Measurements from ENCODE around the gene EIF2S3.
"Not testable (repeated sequence)": the region's sequence is repeated elsewhere in the genome, so short reads cannot be mapped to it uniquely, and the experiment has no call there.

EIF2S3 gene

DNA sequence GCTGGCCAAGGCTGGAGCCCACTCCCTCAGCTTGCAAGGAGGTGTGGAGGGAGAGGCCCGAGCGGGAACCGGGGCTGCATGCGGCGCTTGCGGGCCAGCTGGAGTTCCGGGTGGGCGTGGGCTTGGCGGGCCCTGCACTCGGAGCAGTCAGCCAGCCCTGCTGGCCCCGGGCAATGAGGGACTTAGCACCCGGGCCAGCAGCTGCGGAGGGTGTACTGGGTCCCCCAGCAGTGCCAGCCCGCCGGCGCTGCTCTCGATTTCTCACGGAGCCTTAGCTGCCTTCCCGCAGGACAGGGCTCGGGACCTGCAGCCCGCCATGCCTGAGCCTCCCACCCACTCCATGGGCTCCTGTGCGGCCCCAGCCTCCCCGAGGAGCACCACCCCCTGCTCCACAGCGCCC, 5.1 kb upstream of the EIF2S3 start:
- not testable (repeated sequence) for H3K4me3 ChIP-seq (ENCODE audit: low read depth, low read length); H3K27ac ChIP-seq (ENCODE audit: low read depth, low read length); H2AFZ ChIP-seq (ENCODE audit: low read length, unreplicated experiment); H3K79me2 ChIP-seq (ENCODE audit: control insufficient read depth, insufficient read depth, low read length, unreplicated experiment); H3K4me1 ChIP-seq (ENCODE audit: control insufficient read depth, insufficient read depth, low read length, unreplicated experiment); H3K36me3 ChIP-seq (ENCODE audit: insufficient read depth, low read length); H3K27me3 ChIP-seq (ENCODE audit: insufficient read depth, low read length)

DNA sequence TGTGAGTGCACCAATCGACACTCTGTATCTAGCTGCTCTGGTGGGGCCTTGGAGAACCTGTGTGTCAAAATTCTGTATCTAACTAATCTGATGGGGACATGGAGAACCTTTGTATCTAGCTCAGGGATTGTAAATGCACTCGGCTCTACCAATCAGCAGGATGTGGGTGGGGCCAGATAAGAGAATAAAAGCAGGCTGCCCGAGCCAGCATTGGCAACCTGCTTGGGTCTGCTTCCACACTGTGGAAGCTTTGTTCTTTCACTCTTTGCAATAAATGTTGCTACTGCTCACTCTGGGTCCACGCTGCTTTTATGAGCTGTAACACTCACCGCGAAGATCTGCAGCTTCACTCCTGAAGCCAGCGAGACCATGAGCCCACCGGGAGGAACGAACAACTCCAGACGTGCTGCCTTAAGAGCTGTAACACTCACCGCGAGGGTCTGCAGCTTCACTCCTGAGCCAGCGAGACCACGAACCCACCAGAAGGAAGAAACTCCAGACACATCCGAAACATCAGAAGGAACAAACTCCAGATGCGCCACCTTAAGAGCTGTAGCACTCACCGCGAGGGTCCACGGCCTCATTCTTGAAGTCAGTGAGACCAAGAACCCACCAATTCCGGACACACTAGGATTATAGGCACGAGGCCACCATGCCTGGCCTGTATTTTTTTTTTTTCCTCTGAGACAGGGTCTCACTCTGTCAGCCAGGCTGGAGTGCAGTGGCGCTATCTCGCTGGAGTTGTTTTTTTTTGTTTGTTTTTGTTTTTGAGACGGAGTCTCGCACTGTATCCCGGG, 4.0 kb upstream of the EIF2S3 start:
- not testable (repeated sequence) for H3K4me3 ChIP-seq (ENCODE audit: low read depth, low read length); H2AFZ ChIP-seq (ENCODE audit: low read length, unreplicated experiment); H3K36me3 ChIP-seq (ENCODE audit: insufficient read depth, low read length); H3K4me1 ChIP-seq (ENCODE audit: control insufficient read depth, insufficient read depth, low read length, unreplicated experiment); H3K27ac ChIP-seq (ENCODE audit: low read depth, low read length); H3K27me3 ChIP-seq (ENCODE audit: insufficient read depth, low read length); H3K79me2 ChIP-seq (ENCODE audit: control insufficient read depth, insufficient read depth, low read length, unreplicated experiment)

DNA sequence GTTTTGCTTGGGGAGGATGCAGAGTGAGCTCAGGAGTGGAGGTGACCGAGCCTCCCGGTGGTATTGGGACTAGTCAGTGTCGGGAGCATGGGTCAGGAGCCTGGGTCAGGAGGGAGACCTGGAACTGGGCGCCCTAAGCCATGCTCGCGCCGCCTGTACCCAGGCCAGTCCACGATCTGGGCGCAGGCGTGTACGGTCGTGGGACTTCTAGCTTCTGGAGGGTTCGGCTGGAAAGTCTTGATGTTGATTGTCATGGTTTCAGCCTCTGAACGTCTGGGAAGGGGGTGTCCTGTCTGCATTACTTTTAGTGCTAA, 244 bp downstream of the EIF2S3 start:
- no peak overlapping the region for H3K4me3 ChIP-seq (ENCODE audit: low read depth, low read length)
- H3K79me2 ChIP-seq (ENCODE audit: control insufficient read depth, insufficient read depth, low read length, unreplicated experiment): peaks cover 27% of the 10 kb centered on the region
- H3K4me1 ChIP-seq (ENCODE audit: control insufficient read depth, insufficient read depth, low read length, unreplicated experiment): peaks cover 11% of the 10 kb centered on the region
- H3K27me3 ChIP-seq (ENCODE audit: insufficient read depth, low read length): no peaks in the 10 kb centered on the region
- H3K27ac ChIP-seq (ENCODE audit: low read depth, low read length): no peak overlapping the region; the same call in 1 of the 2 replicates
- peaks cover 21% of the 10 kb centered on the region for H3K36me3 ChIP-seq (ENCODE audit: insufficient read depth, low read length)
- H2AFZ ChIP-seq (ENCODE audit: low read length, unreplicated experiment): peak overlapping the region; percentile 72

DNA sequence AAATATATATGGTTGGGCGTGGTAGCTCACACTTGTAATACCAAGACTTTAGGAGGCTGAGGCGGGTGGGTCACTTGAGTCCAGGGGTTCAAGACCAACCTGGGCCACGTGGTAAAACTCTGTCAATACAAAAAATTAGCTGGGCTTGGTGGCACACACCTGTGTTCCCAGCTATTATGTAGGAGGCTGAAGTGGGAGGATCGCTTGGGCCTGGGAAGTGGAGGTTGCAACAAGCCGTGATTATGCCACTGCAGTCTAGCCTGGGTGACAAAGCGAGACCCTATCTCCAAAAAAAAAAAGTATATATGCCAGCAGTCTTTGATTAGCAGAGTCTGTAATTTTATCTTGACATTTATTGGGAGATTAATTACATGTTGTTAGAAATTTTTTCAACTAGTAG, 8.7 kb downstream of the EIF2S3 start:
- Histone ChIP-seq H2AFZ (ENCODE audit: low read length, unreplicated experiment) (no peak overlapping the region), H3K79me2 (ENCODE audit: control insufficient read depth, insufficient read depth, low read length, unreplicated experiment) (peaks cover 61% of the 10 kb centered on the region), H3K27ac (ENCODE audit: low read depth, low read length) (no peak overlapping the region), H3K27me3 (ENCODE audit: insufficient read depth, low read length) (no peaks in the 10 kb centered on the region), H3K4me3 (ENCODE audit: low read depth, low read length) (no peak overlapping the region), H3K4me1 (ENCODE audit: control insufficient read depth, insufficient read depth, low read length, unreplicated experiment) (peaks cover 4% of the 10 kb centered on the region), H3K36me3 (ENCODE audit: insufficient read depth, low read length) (peaks cover 52% of the 10 kb centered on the region)

DNA sequence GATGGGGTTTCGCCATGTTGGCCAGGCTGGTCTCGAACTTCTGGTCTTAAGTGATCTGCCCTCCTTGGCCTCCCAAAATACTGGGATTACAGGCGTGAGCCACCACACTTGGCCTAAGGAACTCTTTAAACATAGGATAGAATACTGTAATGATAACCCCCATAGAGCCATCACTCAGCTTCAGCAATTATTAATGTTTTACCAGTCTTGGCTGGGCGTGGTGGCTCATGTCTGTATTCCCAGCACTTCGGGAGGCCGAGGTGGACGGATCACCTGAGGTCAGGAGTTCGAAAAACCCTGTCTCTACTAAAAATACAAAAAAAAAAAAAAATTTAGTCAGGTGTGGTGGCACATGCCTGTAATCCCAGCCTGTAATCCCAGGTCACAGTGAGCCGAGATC, 15.1 kb downstream of the EIF2S3 start:
- no peaks in the 10 kb centered on the region for H3K4me1 ChIP-seq (ENCODE audit: control insufficient read depth, insufficient read depth, low read length, unreplicated experiment)
- peaks cover 34% of the 10 kb centered on the region for H3K36me3 ChIP-seq (ENCODE audit: insufficient read depth, low read length)
- no peak overlapping the region for H2AFZ ChIP-seq (ENCODE audit: low read length, unreplicated experiment)
- H3K27ac ChIP-seq (ENCODE audit: low read depth, low read length): no peak overlapping the region
- H3K4me3 ChIP-seq (ENCODE audit: low read depth, low read length): no peak overlapping the region
- H3K79me2 ChIP-seq (ENCODE audit: control insufficient read depth, insufficient read depth, low read length, unreplicated experiment): peaks cover 22% of the 10 kb centered on the region
- H3K27me3 ChIP-seq (ENCODE audit: insufficient read depth, low read length): no peaks in the 10 kb centered on the region

DNA sequence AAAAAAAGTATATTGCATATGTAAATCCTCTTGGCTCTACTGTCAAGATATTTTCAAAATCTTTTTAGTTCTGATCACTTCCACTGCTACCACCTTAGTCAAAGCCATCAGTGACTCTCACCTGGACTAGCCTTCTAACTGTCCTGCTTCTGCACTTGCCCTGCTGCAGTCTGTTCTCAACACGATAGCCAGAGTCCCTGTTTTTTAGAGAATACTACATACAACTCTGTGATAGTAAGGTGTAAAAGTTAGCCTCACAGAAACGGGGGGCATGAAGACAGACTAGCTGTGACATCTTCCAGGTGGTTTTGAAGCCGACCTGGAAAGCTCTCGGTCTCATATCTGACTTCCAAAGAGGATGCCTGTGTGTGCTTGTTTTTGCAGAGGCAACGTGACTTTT, 24.7 kb downstream of the EIF2S3 start:
- H2AFZ ChIP-seq (ENCODE audit: low read length, unreplicated experiment): no peak overlapping the region
- no peaks in the 10 kb centered on the region for H3K79me2 ChIP-seq (ENCODE audit: control insufficient read depth, insufficient read depth, low read length, unreplicated experiment)
- peaks cover 28% of the 10 kb centered on the region for H3K36me3 ChIP-seq (ENCODE audit: insufficient read depth, low read length)
- no peak overlapping the region for H3K27ac ChIP-seq (ENCODE audit: low read depth, low read length)
- no peaks in the 10 kb centered on the region for H3K27me3 ChIP-seq (ENCODE audit: insufficient read depth, low read length)
- H3K4me1 ChIP-seq (ENCODE audit: control insufficient read depth, insufficient read depth, low read length, unreplicated experiment): peaks cover 14% of the 10 kb centered on the region
- no peak overlapping the region for H3K4me3 ChIP-seq (ENCODE audit: low read depth, low read length)

DNA sequence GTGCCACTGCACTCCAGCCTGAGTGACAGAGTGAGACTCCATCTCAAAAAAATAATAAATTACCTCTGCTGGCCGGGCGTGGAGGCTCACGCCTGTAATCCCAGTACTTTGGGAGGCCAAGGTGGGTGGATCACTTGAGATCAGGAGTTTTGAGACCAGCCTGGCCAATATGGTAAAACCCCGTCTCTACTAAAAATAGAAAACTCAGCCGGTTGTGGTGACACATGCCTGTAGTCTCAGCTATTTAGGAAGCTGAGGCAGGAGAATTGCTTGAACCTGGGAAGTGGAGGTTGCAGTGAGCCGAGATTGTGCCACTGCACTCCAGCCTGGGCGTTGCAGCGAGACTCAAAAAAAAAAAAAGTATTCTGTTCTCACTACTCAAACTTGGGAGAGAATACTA, 25.5 kb downstream of the EIF2S3 start:
- Histone ChIP-seq H3K36me3 (ENCODE audit: insufficient read depth, low read length) (peaks cover 24% of the 10 kb centered on the region), H3K4me1 (ENCODE audit: control insufficient read depth, insufficient read depth, low read length, unreplicated experiment) (peaks cover 17% of the 10 kb centered on the region), H3K27ac (ENCODE audit: low read depth, low read length) (peak overlapping the region; percentile 57)
- not testable (repeated sequence) for H3K79me2 ChIP-seq (ENCODE audit: control insufficient read depth, insufficient read depth, low read length, unreplicated experiment); H3K4me3 ChIP-seq (ENCODE audit: low read depth, low read length); H2AFZ ChIP-seq (ENCODE audit: low read length, unreplicated experiment); H3K27me3 ChIP-seq (ENCODE audit: insufficient read depth, low read length)

DNA sequence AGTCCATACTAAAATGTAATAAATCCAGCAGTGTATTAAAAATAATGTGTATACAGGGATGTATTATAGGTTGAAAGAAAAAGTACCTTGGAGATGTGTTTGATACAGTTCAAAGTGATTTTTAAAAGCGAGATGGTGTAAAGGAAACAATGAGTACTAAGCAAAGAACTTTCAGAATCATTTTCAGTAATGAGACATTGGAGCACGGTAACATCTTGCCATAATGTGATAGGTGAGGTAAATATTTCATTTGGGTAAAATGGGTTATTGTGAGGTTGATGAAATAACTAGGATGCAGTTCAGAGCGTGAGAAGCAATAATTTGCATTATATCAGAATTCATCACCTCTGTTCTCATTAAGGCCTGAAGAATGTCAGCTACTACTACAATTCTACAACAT, 25.9 kb downstream of the EIF2S3 start:
- Histone ChIP-seq H2AFZ (ENCODE audit: low read length, unreplicated experiment) (no peak overlapping the region), H3K79me2 (ENCODE audit: control insufficient read depth, insufficient read depth, low read length, unreplicated experiment) (no peaks in the 10 kb centered on the region), H3K4me3 (ENCODE audit: low read depth, low read length) (no peak overlapping the region), H3K4me1 (ENCODE audit: control insufficient read depth, insufficient read depth, low read length, unreplicated experiment) (peaks cover 20% of the 10 kb centered on the region), H3K27ac (ENCODE audit: low read depth, low read length) (peak overlapping the region; percentile 57), H3K27me3 (ENCODE audit: insufficient read depth, low read length) (no peaks in the 10 kb centered on the region), H3K36me3 (ENCODE audit: insufficient read depth, low read length) (peaks cover 20% of the 10 kb centered on the region)

DNA sequence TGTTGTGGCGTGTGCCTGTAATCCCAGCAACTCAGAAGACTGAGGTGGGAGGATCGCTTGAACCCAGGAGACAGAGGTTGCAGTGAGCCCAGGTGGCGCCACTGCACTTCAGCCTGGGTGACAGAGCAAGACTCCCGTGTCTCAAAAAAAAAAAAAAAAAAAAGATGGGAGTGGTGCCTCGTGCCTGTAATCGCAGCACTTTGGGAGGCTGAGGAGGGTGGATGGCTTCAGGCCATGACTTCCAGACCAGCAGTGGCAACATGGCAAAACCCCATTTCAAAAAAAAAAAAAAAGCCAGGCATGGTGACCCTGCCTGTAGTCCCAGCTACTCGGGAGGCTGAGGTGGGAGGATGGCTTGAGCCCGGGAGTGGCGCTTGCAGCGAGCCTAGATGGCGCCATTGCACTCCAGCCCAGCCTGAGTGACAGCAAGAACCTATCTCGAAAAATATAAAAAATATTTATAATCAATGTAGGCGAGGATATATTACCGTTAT, 27.0 kb downstream of the EIF2S3 start:
- no peaks in the 10 kb centered on the region for H3K27me3 ChIP-seq (ENCODE audit: insufficient read depth, low read length)
- H3K79me2 ChIP-seq (ENCODE audit: control insufficient read depth, insufficient read depth, low read length, unreplicated experiment): no peaks in the 10 kb centered on the region
- H3K36me3 ChIP-seq (ENCODE audit: insufficient read depth, low read length): peaks cover 12% of the 10 kb centered on the region
- peaks cover 20% of the 10 kb centered on the region for H3K4me1 ChIP-seq (ENCODE audit: control insufficient read depth, insufficient read depth, low read length, unreplicated experiment)
- no peak overlapping the region for H3K4me3 ChIP-seq (ENCODE audit: low read depth, low read length)
- no peak overlapping the region for H2AFZ ChIP-seq (ENCODE audit: low read length, unreplicated experiment)
- peak overlapping the region; percentile 57; the same call in 1 of the 2 replicates for H3K27ac ChIP-seq (ENCODE audit: low read depth, low read length)

DNA sequence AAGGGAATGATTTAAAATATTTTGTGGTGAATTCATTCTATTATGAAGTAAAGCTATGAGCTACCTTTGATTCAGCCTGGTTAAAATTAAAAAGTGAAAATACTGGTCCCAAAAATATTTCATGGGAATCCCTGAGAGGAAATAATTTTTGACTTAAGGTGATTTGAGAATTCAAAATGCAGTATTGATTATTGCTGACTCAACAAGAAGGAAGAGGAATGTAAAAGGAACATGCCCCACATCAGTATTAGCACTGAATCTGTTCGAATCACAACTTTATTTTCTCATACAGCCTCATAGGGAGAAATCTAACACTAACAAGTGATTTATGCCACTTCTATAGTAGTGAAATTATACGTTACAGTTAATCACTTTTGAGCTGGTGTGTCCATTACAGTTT, 27.7 kb downstream of the EIF2S3 start:
- Histone ChIP-seq H3K27me3 (ENCODE audit: insufficient read depth, low read length) (no peaks in the 10 kb centered on the region), H3K27ac (ENCODE audit: low read depth, low read length) (peak overlapping the region; percentile 23; the same call in 1 of the 2 replicates), H3K79me2 (ENCODE audit: control insufficient read depth, insufficient read depth, low read length, unreplicated experiment) (no peaks in the 10 kb centered on the region), H3K36me3 (ENCODE audit: insufficient read depth, low read length) (peaks cover 8% of the 10 kb centered on the region), H3K4me3 (ENCODE audit: low read depth, low read length) (no peak overlapping the region), H2AFZ (ENCODE audit: low read length, unreplicated experiment) (no peak overlapping the region), H3K4me1 (ENCODE audit: control insufficient read depth, insufficient read depth, low read length, unreplicated experiment) (peaks cover 20% of the 10 kb centered on the region)

DNA sequence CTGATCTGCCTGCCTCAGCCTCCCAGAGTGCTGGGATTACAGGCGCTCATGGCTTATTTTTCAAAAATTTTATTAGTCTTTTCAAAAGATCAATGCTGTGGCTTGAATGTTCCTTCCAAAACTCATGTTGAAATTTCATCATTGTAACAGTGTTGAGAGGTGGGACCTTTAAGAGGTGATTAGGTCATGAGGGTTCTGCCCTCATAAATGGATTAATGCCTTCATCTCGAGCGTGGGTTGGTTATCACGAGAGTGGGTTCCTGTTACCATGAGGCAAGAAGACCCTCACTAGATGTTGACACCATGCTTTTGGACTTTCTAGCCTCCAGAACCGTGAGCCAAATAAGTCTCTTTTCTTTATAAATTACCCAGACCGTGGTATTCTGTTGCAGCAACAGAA, 30.3 kb downstream of the EIF2S3 start:
- Histone ChIP-seq H3K4me1 (ENCODE audit: control insufficient read depth, insufficient read depth, low read length, unreplicated experiment) (peaks cover 20% of the 10 kb centered on the region), H3K36me3 (ENCODE audit: insufficient read depth, low read length) (no peaks in the 10 kb centered on the region), H3K27ac (ENCODE audit: low read depth, low read length) (peak overlapping the region; percentile 93), H2AFZ (ENCODE audit: low read length, unreplicated experiment) (peak overlapping the region; percentile 38), H3K27me3 (ENCODE audit: insufficient read depth, low read length) (no peaks in the 10 kb centered on the region), H3K4me3 (ENCODE audit: low read depth, low read length) (peak overlapping the region; percentile 58), H3K79me2 (ENCODE audit: control insufficient read depth, insufficient read depth, low read length, unreplicated experiment) (no peaks in the 10 kb centered on the region)

Measured in ACC112 (cell line).